Measurements from ENCODE around the gene OSBPL1A.
"Not testable (repeated sequence)": the region's sequence is repeated elsewhere in the genome, so short reads cannot be mapped to it uniquely, and the experiment has no call there.

Gene OSBPL1A

DNA sequence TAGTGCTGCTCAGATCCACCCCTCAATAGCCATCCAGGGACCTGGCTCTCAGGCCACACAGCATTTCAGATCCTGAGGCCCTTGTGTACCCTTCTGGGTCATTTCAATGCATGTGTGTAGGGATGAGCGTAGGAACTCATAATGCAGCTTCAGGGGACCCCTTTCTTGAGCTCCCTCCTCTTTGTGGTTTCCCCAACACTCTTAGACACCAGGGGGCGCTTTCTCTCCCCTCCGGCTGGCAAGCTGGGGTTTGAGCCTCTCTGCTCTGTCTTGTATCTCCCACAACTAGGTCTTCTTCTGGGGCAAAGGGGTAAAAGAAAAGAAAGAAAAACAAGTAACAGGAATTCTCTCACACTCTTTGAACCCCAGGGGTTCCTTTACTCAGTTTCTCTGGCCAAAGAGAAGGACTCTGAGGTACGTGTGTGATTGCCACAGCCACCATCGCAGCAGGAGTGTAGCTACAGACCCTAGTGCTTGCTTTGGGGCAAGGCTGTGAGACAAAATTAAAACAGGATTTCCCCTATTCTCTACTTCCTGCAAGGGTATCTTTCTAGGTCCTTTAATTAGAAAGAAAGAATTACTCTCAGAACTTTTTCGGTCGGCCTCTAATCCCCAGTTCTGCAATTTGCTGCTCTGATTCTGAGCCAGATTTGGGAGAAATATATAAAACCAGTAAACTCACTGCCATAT is 220.8 kb downstream of the OSBPL1A start:
- DNase-seq (ENCODE audit: low read depth, low spot score) = peak; percentile 45
- H3K4me3 ChIP-seq (ENCODE audit: low read length) = no peak overlapping the region

DNA sequence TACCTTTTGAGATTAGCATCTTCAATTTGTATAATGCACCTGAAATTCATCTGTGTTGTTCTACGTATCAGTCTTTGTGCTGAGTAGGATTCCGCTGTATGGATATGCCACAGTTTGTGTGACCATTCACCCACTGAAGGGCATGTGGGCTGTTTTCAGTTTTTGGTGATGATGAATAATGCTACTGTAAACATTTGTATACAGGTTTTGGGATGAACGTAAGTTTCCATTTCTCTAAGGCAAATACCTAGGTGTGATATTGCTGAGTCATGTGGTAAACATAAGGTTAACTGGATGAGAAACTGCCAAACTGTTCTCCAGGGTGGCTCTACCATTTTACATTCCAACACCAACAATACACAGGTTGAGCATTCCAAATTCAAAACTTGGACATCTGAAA is 223.6 kb downstream of the OSBPL1A start:
- no peak for DNase-seq (ENCODE audit: low read depth, low spot score)
- H3K4me3 ChIP-seq (ENCODE audit: low read length) = no peak overlapping the region

DNA sequence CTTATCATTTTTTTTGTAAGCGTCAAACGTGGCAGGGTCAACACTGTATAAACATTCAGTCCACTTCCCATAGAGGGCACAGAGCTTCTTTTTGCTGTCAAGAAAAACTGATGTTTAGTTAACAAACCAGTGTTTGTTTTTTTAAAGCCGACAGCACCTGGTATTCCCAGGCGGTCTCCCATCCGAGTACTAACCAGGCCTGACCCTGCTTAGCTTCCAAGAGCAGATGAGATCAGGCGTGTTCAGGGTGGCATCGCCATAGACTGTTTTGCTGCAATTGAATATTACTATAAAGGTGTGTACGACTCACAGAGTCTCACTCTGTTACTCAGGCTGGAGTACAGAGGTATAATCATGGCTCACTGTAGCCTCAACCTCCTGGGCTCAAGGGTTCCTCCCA is 227.3 kb downstream of the OSBPL1A start:
- peak; percentile 5 for DNase-seq (ENCODE audit: low read depth, low spot score)
- H3K4me3 ChIP-seq (ENCODE audit: low read length) = no peak overlapping the region

DNA sequence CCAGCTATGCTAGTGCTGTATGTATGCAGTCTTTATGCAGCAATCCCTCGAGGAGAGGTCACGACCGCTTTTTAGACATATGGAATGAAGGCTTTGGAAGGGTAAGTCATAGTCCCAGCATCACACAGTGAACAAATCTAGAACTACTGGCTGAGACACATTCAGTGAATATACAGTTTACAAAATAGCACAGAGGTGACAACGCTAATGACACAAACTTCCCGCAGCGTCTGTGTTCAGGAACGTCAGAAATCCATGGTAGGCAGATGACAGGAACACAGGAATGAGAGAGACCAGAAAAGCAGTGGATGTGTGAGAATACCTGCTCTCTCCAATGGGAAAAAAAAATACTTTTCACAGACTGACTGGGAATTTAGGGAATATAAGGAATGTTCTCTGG is 229.1 kb downstream of the OSBPL1A start:
- H3K4me3 ChIP-seq (ENCODE audit: low read length) = no peak overlapping the region
- no peak for DNase-seq (ENCODE audit: low read depth, low spot score)

DNA sequence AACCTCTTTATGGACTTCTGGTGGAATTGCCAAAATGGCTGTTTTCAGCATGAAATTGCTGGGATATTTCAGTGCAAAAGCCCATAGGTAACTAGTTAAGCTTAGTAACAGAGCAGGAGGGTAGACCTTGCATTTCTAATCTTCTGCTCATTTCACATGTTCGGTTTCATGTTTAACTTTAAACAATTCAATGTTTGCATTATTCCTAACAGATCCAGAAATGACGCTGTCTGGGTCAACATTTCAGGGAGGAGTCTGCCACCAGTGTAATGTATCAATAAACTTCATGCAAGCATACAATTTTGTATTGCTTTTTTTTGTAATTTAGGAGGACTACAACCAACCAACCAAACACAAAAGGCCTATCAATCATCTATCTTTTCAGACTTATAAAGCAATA is 236.3 kb downstream of the OSBPL1A start:
- no peak for DNase-seq (ENCODE audit: low read depth, low spot score)
- H3K4me3 ChIP-seq (ENCODE audit: low read length) = no peak overlapping the region

DNA sequence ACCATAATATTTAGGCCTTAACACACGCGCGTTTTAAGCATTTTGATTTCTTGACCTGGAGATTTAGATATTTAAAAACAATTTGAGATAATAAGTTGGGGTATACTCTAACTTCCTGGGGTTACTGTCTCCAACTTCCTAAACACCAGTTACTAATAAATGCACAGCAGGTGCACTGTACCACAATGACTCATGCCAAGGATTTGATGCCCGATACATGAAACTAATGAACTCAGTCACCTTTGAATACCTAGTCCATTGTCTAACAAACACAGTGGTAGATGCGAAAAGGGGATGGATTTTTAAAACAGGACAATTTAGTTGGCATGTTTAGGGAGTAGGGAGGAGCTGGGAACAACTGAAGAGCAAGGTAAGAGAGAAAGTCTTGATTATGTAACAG is 237.5 kb downstream of the OSBPL1A start:
- no peak for DNase-seq (ENCODE audit: low read depth, low spot score)
- H3K4me3 ChIP-seq (ENCODE audit: low read length) = no peak overlapping the region

DNA sequence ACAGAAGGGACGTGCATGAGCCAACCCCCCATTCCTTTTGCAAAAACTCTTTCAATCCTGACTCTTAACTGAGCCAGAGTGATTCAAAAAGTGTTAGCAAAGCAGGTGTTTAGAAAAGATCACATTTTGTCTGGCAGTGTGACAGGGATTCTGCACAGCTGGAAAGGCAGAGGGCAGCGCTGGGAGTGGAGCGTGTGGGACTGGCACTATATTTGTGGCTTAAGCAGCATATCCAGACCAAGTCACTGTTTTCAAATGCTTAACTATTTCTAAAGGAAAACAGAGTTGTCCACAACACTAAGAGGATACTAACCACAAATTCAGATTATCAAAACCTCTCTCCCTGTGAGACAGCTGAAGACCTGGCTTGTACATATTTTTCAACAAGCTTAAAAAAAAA is 239.8 kb downstream of the OSBPL1A start:
- no peak overlapping the region for H3K4me3 ChIP-seq (ENCODE audit: low read length)
- no peak for DNase-seq (ENCODE audit: low read depth, low spot score)

DNA sequence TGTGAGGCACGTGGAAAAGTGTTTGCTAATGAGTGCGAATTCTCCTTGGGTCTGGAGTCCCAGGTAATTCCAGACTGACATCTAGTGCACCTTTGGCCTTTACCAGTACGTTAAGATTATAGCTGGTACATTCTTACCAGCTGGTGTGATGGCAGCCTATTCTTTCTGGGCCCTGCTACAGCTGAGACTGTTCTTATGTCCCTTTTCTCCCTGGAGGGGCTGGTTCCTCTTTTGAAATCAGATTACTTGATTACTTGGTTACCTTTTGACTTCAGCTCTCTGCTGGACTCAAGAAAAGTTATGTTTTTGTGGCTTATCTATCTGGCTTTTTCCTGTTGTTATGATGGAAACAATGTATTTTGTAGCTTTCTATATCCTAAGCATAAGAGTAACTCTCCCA is 244.2 kb downstream of the OSBPL1A start:
- H3K4me3 ChIP-seq (ENCODE audit: low read length) = no peak overlapping the region
- no peak for DNase-seq (ENCODE audit: low read depth, low spot score)

DNA sequence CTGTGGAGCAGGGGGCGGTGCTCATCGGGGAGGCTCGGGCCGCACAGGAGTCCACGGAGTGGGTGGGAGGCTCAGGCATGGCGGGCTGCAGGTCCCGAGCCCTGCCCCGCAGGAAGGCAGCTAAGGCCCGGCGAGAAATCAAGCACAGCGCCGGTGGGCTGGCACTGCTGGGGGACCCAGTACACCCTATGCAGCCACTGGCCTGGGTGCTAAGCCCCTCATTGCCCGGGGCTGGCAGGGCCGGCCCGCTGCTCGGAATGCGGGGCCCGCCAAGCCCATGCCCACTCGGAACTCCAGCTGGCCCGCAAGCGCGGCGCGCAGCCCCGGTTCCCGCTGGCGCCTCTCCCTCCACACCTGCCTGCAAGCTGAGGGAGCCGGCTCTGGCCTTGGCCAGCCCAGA is 248.0 kb downstream of the OSBPL1A start:
- not testable (repeated sequence) for DNase-seq (ENCODE audit: low read depth, low spot score); H3K4me3 ChIP-seq (ENCODE audit: low read length)

DNA sequence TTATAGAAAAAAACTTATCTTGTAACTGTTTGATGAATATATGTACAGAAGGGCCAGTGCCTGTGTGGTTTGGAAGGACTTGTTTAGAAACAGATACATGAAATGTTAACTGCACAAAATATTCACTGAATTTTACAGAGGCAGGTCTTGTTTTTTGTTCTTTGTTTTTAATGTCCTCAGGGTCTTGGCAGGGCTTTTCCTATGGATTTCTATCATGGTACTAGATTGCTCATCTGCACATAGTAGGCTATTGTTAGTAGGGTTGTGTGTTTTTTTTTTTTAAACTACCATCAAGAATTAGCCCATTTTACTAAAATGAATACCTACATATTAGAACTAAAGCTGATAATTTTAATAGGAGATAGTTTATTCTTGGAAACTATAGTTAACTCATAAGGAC is 255.2 kb downstream of the OSBPL1A start:
- DNase-seq (ENCODE audit: low read depth, low spot score) = no peak
- H3K4me3 ChIP-seq (ENCODE audit: low read length) = no peak overlapping the region

DNA sequence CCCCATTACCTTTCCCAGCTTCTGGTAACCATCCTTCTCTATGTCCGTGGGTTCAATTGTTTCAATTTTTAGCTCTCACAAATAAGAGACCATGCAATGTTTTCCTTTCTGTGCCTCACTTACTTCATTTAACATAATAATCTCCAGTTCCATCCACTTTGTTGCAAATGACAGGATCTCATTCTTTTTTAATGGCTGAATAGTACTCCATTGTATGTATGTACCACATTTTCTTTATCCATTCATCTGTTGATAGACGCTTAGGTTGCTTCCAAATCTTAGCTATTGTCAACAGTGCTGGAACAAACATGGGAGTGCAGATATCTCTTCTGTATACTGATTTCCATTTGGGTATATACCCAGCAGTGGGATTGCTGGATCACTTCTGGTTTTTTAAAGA is 256.9 kb downstream of the OSBPL1A start:
- no peak for DNase-seq (ENCODE audit: low read depth, low spot score)
- H3K4me3 ChIP-seq (ENCODE audit: low read length) = no peak overlapping the region

DNA sequence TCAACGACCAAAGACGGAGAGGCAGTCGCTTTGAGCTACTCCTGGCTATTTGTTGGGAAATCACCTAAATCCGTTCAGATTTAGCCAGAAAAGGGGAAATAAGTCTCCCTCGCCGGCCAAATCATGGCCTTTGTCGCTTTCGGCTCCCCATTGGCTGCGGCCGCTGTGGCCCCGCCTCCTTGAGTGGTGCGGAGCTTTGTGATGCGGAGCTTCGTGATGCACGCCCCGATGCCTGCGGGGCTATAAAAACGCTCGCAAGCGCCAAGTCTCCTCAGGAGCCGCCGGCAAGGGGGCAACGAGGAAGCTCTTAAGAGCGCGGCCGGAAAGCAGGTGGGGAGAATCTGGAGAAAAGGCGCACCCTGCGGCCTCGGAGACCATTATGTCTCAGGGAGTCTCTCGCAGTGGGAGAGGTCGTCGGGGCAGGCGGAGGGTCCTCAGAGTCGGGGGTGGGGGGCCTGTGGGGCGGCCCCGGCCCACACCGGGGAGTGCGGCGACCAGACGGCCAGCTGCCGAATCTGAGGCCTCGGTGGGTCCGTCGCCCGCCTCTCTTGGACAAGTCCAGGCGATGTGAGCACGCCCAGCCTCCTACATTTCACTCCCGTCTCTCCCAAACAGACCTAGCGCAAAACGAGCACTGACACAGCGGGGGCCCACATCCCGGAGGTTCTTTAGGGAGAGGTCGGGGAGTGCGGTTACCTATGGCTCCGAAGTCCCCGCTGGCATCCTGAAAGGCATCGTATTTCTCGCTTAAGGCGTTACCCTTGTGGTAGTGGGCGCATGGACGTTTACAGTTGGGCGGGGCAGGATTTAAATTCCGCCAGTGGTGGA is 258.6 kb downstream of the OSBPL1A start, which contains the start of gene CABYR:
Gene CABYR, plus strand, starts transcription at position 274 of the 828 bp plus-strand sequence. CDS start 4,053 bp downstream, outside the sequence.
- H3K4me3 ChIP-seq (ENCODE audit: low read length) = no peak within 1 kb of the TSS
- no peak for DNase-seq (ENCODE audit: low read depth, low spot score)

DNA sequence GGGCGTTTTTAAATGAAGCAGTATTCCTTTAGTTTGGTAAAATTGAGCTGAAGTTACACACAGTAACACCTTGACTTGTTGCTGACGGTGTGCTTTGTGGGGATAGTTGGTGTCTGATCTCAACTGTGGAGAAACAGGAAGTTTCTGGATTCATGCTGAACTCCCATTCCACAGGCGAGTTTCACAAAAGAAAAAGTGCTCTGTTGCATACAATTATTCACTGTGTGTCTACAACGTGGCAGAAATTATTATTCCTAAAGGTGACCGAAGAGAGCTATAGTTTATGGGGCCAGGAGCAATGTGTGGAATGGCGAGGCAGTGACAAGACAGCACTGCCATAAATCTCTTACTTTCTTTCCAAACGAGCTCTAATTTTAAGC is 259.2 kb downstream of the OSBPL1A start:
- no peak for DNase-seq (ENCODE audit: low read depth, low spot score)
- H3K4me3 ChIP-seq (ENCODE audit: low read length) = no peak overlapping the region

DNA sequence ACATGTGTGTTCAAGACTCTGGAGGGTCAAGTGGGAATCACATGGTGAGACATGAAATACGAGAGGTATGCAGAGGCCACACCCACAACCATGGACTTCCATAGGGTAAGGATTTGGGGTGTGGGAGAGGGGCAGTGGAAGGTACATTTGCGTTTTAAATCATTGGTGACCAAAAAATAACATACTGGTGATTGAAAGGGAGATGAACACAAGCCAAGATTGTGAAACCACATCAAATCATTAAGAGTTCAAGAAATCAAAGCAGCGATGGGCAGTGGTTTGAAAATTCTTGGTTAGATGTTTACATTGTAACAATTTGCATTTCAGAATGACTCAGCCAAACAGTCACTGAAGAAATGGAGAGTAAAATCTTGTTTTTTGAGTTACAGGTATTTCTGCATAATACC is 260.7 kb downstream of the OSBPL1A start:
- no peak for DNase-seq (ENCODE audit: low read depth, low spot score)
- H3K4me3 ChIP-seq (ENCODE audit: low read length) = no peak overlapping the region

DNA sequence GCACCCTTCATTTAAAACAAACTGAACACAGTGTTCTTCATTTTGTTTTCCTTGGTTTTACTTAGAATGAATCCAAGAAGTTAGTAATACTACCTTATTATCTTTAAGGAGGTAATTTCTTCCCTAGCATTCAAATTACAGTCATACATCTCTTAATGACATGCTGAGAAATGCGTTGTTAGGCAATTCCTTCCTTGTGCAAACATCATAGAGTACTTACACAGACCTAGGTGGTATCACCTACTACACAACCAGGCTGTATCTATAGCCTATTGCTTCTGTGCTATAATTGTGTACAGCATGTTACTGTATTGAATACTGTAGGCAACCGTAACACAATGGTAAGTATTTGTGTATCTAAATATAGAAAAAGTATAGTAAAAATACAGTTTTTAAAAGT is 267.1 kb downstream of the OSBPL1A start:
- no peak for DNase-seq (ENCODE audit: low read depth, low spot score)
- H3K4me3 ChIP-seq (ENCODE audit: low read length) = no peak overlapping the region

DNA sequence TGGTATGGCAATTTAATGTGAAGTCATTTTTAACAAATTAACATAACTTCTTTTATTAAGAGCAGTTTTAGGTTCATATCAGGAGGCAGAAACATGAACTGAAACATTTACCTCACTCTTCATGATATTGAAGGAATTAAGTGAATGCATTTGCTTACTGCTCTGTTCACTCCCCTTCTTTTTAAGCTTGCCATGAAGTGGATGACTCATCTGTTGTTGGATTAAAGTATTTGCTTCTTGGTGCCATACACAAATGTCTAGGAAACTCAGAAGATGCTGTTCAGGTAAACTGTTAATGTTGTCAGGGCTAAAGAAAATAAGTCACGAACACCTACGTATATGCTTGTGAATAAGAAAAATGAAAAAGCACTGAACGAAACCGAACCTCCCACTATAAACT is 268.9 kb downstream of the OSBPL1A start:
- no peak overlapping the region for H3K4me3 ChIP-seq (ENCODE audit: low read length)
- no peak for DNase-seq (ENCODE audit: low read depth, low spot score)

DNA sequence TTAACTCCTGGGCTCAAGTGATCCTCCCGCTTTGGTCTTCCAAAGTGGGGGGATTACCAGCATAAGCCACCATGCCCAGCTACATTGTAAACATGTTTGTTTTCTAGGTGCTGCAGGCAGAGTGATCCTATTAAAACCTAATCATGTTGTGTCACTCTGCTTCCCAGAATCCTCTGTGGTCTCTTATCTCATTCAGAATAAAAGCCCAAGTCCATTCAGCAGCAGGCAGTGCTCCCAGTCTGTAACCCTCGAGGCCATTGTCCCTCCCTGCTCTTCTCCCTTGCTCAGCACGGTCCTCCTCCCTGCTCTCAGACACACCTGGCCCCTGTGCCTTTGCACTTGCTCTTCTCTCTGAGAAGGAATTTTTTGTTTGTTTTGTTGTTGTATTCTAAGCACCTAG is 269.9 kb downstream of the OSBPL1A start:
- H3K4me3 ChIP-seq (ENCODE audit: low read length) = no peak overlapping the region
- no peak for DNase-seq (ENCODE audit: low read depth, low spot score)

DNA sequence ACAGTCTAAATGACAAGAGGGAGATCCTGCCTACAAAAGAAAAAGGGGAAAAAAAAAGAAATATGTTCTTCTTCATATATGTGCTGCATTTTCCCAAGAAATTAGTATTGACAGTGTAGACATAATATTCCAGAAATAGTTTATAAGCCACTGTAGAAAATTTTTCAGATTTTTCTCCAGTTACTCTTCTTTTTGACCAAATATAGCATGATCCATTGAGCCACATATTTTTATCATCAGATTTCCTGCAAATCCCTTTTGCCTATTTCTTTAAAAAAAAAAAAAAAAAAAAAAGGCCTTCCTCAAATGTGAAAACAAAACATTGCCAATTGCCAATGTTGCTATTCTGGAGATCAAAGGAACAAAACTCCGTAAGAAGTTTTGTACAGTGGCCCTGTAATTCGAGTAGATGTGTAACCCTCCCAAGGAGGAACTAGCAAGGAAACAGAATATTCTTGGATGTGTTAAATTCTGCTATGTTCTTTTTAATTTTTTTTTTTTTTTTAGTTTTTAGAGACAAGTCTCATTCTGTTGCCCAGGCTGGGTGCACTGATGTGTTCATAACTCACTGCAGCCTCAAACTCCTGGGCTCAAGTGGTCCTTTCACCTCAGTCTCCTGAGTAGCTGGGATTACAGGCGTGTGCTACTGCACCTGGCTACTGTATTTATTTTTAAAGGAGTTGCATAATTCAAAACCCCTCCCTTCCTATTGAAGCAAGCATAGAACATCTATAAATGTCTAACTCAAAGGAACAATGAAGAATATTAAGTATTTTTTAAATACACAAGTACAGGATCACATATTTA is 271.3 kb downstream of the OSBPL1A start:
- H3K4me3 ChIP-seq (ENCODE audit: low read length) = no peak overlapping the region
- no peak for DNase-seq (ENCODE audit: low read depth, low spot score)

DNA sequence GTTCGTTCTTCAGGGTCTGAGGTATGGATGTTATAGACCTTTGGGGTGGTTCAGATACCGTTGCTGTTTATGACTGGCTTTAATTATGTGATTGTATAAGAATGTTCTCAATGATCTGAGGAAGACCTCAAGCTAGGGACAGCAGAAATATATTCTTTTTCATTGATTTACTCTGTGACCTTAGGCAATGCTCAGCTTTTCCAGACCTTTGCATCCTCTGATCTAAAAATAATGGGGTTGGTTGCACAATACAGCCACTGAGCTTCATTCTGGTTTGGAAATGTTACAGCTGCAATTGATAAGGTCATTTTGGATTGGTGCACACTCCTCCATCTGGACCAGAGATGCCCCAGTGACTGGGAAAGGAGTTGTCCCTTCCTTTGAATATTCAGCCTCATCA is 276.0 kb downstream of the OSBPL1A start:
- no peak overlapping the region for H3K4me3 ChIP-seq (ENCODE audit: low read length)
- no peak for DNase-seq (ENCODE audit: low read depth, low spot score)

DNA sequence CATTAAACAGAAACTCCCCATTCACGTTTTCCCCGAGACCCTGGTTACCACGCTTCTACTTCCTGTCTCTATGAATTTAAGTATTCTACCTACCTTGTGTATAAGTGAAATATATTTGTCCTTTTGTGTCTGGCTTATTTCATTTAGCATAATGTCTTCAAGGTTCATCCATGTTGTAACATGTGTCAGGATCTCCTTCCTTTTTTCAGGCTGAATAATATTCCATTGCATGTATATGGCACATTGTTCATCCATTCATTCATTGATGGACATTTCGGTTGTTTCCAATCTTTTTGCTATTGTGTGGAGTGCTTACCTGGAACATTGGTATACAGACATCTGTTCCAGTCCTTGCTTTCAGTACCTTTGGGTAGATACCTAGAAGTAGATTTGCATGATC is 276.9 kb downstream of the OSBPL1A start:
- H3K4me3 ChIP-seq (ENCODE audit: low read length) = no peak overlapping the region

More for the DNA sequence above, 276.9 kb downstream of the OSBPL1A start:
- DNase-seq (ENCODE audit: low read depth, low spot score) = no peak
